ENCODE data around the gene AP2A1. TPM values are rescaled to one million over a fixed set of nuclear protein-coding genes. Genes with fewer than 3 reads are reported as not detected.
"Not testable (repeated sequence)": the region's sequence is repeated elsewhere in the genome, so short reads cannot be mapped to it uniquely, and the experiment has no call there.

AP2A1 gene
- total RNA-seq, 2 experiments from 2014 or later, result 83.0 to 83.2 TPM

GRCh38 chr19:49809941-49810389, 43.2 kb downstream of the AP2A1 start:
- DNase-seq, result no peak
- Mint-ChIP-seq H3K4me3 (peak overlapping the region; percentile 74), H3K27ac (no peak overlapping the region), H3K9me3 (no peaks in the 10 kb centered on the region), H3K4me1 (peaks cover 20% of the 10 kb centered on the region), H3K27me3 (no peaks in the 10 kb centered on the region), H3K36me3 (peaks cover 9% of the 10 kb centered on the region)

GRCh38 chr19:49811328-49811727, 44.5 kb downstream of the AP2A1 start:
- Mint-ChIP-seq H3K4me3 (no peak overlapping the region), H3K4me1 (peaks cover 19% of the 10 kb centered on the region), H3K27me3 (no peaks in the 10 kb centered on the region), H3K9me3 (no peaks in the 10 kb centered on the region), H3K27ac (no peak overlapping the region), H3K36me3 (peaks cover 5% of the 10 kb centered on the region)
- no peak for DNase-seq

GRCh38 chr19:49812452-49812996, 45.7 kb downstream of the AP2A1 start:
- Mint-ChIP-seq H3K27ac (peak overlapping the region; percentile 93), H3K4me1 (peaks cover 19% of the 10 kb centered on the region), H3K9me3 (no peaks in the 10 kb centered on the region), H3K4me3 (peak overlapping the region; percentile 90), H3K36me3 (peaks cover 4% of the 10 kb centered on the region), H3K27me3 (no peaks in the 10 kb centered on the region)
- DNase-seq, result no peak

- peak; percentile 89 for DNase-seq
- no peaks in the 10 kb centered on the region for H3K9me3 Mint-ChIP-seq
- peak within 1 kb of the TSS; percentile 90 for H3K4me3 Mint-ChIP-seq
- peak within 1 kb of the TSS; percentile 93 for H3K27ac Mint-ChIP-seq
- H3K36me3 Mint-ChIP-seq, result peaks cover 4% of the 10 kb centered on the region
- H3K27me3 Mint-ChIP-seq, result no peaks in the 10 kb centered on the region
- peaks cover 19% of the 10 kb centered on the region for H3K4me1 Mint-ChIP-seq
These were observed 46.4 kb downstream of the AP2A1 start, which contains the start of gene FUZ for GRCh38 chr19:49812997-49813861. TSS of gene FUZ (minus strand) at chr19:49813292. CDS start at chr19:49813106, 186 bp downstream.

GRCh38 chr19:49814010-49814409, 47.2 kb downstream of the AP2A1 start:
- Mint-ChIP-seq H3K4me3 (peak overlapping the region; percentile 55), H3K9me3 (no peaks in the 10 kb centered on the region), H3K36me3 (peaks cover 4% of the 10 kb centered on the region), H3K4me1 (peaks cover 23% of the 10 kb centered on the region), H3K27ac (no peak overlapping the region), H3K27me3 (no peaks in the 10 kb centered on the region)
- DNase-seq, result no peak

GRCh38 chr19:49816590-49816989, 49.8 kb downstream of the AP2A1 start:
- no peaks in the 10 kb centered on the region for H3K27me3 Mint-ChIP-seq
- H3K4me3 Mint-ChIP-seq, result no peak overlapping the region
- H3K4me1 Mint-ChIP-seq, result peaks cover 30% of the 10 kb centered on the region
- no peak overlapping the region for H3K27ac Mint-ChIP-seq
- no peak for DNase-seq
- no peaks in the 10 kb centered on the region for H3K36me3 Mint-ChIP-seq
- no peaks in the 10 kb centered on the region for H3K9me3 Mint-ChIP-seq

- Mint-ChIP-seq H3K4me3 (peak within 1 kb of the TSS; percentile 94), H3K9me3 (no peaks in the 10 kb centered on the region), H3K27ac (peak within 1 kb of the TSS; percentile 97), H3K36me3 (no peaks in the 10 kb centered on the region), H3K27me3 (no peaks in the 10 kb centered on the region), H3K4me1 (peaks cover 21% of the 10 kb centered on the region)
- peak; percentile 89 for DNase-seq
These were observed 51.3 kb downstream of the AP2A1 start, which contains the start of gene MED25 for GRCh38 chr19:49817964-49818648. TSS of gene MED25 (plus strand) at chr19:49818289. CDS start at chr19:49818342, 53 bp downstream.

- no peak for DNase-seq
- Mint-ChIP-seq H3K4me3 (peak overlapping the region; percentile 94), H3K9me3 (no peaks in the 10 kb centered on the region), H3K27me3 (no peaks in the 10 kb centered on the region), H3K4me1 (peaks cover 21% of the 10 kb centered on the region), H3K36me3 (no peaks in the 10 kb centered on the region), H3K27ac (peak overlapping the region; percentile 97)
These were observed 52.0 kb downstream of the AP2A1 start for GRCh38 chr19:49818649-49819370.

GRCh38 chr19:49819452-49820115, 52.8 kb downstream of the AP2A1 start:
- not testable (repeated sequence) for DNase-seq, H3K36me3 Mint-ChIP-seq, H3K27me3 Mint-ChIP-seq, H3K9me3 Mint-ChIP-seq
- peaks cover 21% of the 10 kb centered on the region for H3K4me1 Mint-ChIP-seq
- H3K4me3 Mint-ChIP-seq, result peak overlapping the region; percentile 94
- H3K27ac Mint-ChIP-seq, result peak overlapping the region; percentile 97

- Mint-ChIP-seq H3K27me3 (no peaks in the 10 kb centered on the region), H3K4me3 (no peak overlapping the region), H3K4me1 (peaks cover 21% of the 10 kb centered on the region), H3K9me3 (no peaks in the 10 kb centered on the region), H3K27ac (no peak overlapping the region), H3K36me3 (no peaks in the 10 kb centered on the region)
- DNase-seq, result no peak
These were observed 53.3 kb downstream of the AP2A1 start for GRCh38 chr19:49820125-49820524.

GRCh38 chr19:49823472-49823871, 56.7 kb downstream of the AP2A1 start:
- Mint-ChIP-seq H3K9me3 (no peaks in the 10 kb centered on the region), H3K27ac (no peak overlapping the region), H3K4me3 (no peak overlapping the region), H3K4me1 (peaks cover 16% of the 10 kb centered on the region), H3K27me3 (no peaks in the 10 kb centered on the region), H3K36me3 (no peaks in the 10 kb centered on the region)
- DNase-seq, result no peak

GRCh38 chr19:49824662-49825061, 57.9 kb downstream of the AP2A1 start:
- Mint-ChIP-seq H3K27me3 (no peaks in the 10 kb centered on the region), H3K27ac (no peak overlapping the region), H3K36me3 (no peaks in the 10 kb centered on the region), H3K4me3 (no peak overlapping the region), H3K4me1 (peaks cover 6% of the 10 kb centered on the region), H3K9me3 (no peaks in the 10 kb centered on the region)
- DNase-seq, result no peak

- no peaks in the 10 kb centered on the region for H3K9me3 Mint-ChIP-seq
- no peak overlapping the region for H3K4me3 Mint-ChIP-seq
- H3K4me1 Mint-ChIP-seq, result no peaks in the 10 kb centered on the region
- H3K27me3 Mint-ChIP-seq, result no peaks in the 10 kb centered on the region
- H3K36me3 Mint-ChIP-seq, result no peaks in the 10 kb centered on the region
- no peak overlapping the region for H3K27ac Mint-ChIP-seq
- DNase-seq, result no peak
These were observed 60.2 kb downstream of the AP2A1 start for GRCh38 chr19:49827034-49827433.

- no peaks in the 10 kb centered on the region for H3K9me3 Mint-ChIP-seq
- no peak overlapping the region for H3K27ac Mint-ChIP-seq
- H3K36me3 Mint-ChIP-seq, result peaks cover 5% of the 10 kb centered on the region
- H3K4me3 Mint-ChIP-seq, result no peak overlapping the region
- no peaks in the 10 kb centered on the region for H3K27me3 Mint-ChIP-seq
- H3K4me1 Mint-ChIP-seq, result no peaks in the 10 kb centered on the region
- DNase-seq, result no peak
These were observed 62.4 kb downstream of the AP2A1 start for GRCh38 chr19:49829200-49829599.

Measured in activated naive CD8-positive, alpha-beta T cell treated with anti-CD3 and anti-CD28 coated beads for 36 hours (primary cell).